GM23338 (cell line): ENCODE results near the gene DHX58. TPM values are rescaled to one million over a fixed set of nuclear protein-coding genes. Genes with fewer than 3 reads are reported as not detected.
A peak's percentile ranks its signal among the peaks of the same experiment; 100 is the strongest.

Source experiments
- ATAC-seq: fragments of 200-7000 bp; cut with Tn5 transposase; 3 replicates; pipeline ENCODE4 v1.9.1; 2020
- DNase-seq: peaks from one replicate; pipeline ENCODE4 v3.0.0-alpha.2; 2015; ENCODE audit warnings: low spot score
- H2AFZ ChIP-seq: fragments of 200-600 bp; sonication (generic); 2 replicates; pipeline ENCODE4 v1.8.0; 2016; ENCODE audit warnings: antibody characterized with exemption, mild to moderate bottlenecking, moderate library complexity
- H3F3A ChIP-seq: fragments of 200-600 bp; sonication (generic); replicated peaks from 2 replicates; pipeline ENCODE4 v1.8.0; 2017; ENCODE audit warnings: antibody characterized with exemption, mixed run types, low read depth
- H3K27ac ChIP-seq: fragments of 200-600 bp; sonication (generic); 2 replicates; pipeline ENCODE4 v1.6.1; 2016; ENCODE audit warnings: low read depth
- H3K27me3 ChIP-seq: fragments of 200-600 bp; sonication (generic); 2 replicates; pipeline ENCODE4 v1.8.0; 2016; ENCODE audit warnings: mild to moderate bottlenecking, mixed run types, moderate library complexity; ENCODE audit not compliant: insufficient read depth
- H3K36me3 ChIP-seq: fragments of 200-600 bp; sonication (generic); 2 replicates; pipeline ENCODE4 v1.8.0; 2016; ENCODE audit warnings: mild to moderate bottlenecking; ENCODE audit not compliant: insufficient read depth
- H3K4me1 ChIP-seq: fragments of 200-600 bp; sonication (generic); 2 replicates; pipeline ENCODE4 v1.8.0; 2016; ENCODE audit warnings: mild to moderate bottlenecking, moderate library complexity; ENCODE audit not compliant: insufficient read depth
- H3K4me2 ChIP-seq: fragments of 200-600 bp; sonication (generic); 2 replicates; pipeline ENCODE4 v1.7.1; 2017; ENCODE audit warnings: mixed run types
- H3K4me3 ChIP-seq: fragments of 200-600 bp; sonication (generic); 2 replicates; pipeline ENCODE4 v1.6.1; 2016; ENCODE audit warnings: mixed run types
- H3K79me2 ChIP-seq: fragments of 200-600 bp; sonication (generic); replicated peaks from 2 replicates; pipeline ENCODE4 v1.8.0; 2017; ENCODE audit warnings: mild to moderate bottlenecking; ENCODE audit not compliant: insufficient read depth
- H3K9me2 ChIP-seq: fragments of 200-600 bp; sonication (generic); 2 replicates; pipeline ENCODE4 v1.8.0; 2017; ENCODE audit not compliant: insufficient read depth
- H4K20me1 ChIP-seq: fragments of 200-600 bp; sonication (generic); replicated peaks from 2 replicates; pipeline ENCODE4 v1.8.0; 2017; ENCODE audit warnings: mild to moderate bottlenecking; ENCODE audit not compliant: insufficient read depth
- H3K27ac Mint-ChIP-seq: 2 replicates; pipeline ENCODE4 v1.8.0; 2020; ENCODE audit warnings: inconsistent platforms, mild to moderate bottlenecking, moderate library complexity, mixed read lengths
- H3K27me3 Mint-ChIP-seq: 3 replicates; pipeline ENCODE4 v1.8.0; 2022; ENCODE audit warnings: low read depth, mild to moderate bottlenecking, moderate library complexity, mixed read lengths, inconsistent platforms; ENCODE audit not compliant: insufficient read depth, poor library complexity
- H3K36me3 Mint-ChIP-seq: 3 replicates; pipeline ENCODE4 v1.8.0; 2021; ENCODE audit warnings: low read depth, mild to moderate bottlenecking, inconsistent platforms, moderate library complexity, mixed read lengths
- H3K4me1 Mint-ChIP-seq: 3 replicates; pipeline ENCODE4 v1.8.0; 2020; ENCODE audit warnings: mild to moderate bottlenecking, inconsistent platforms, mixed read lengths
- H3K4me3 Mint-ChIP-seq: 3 replicates; pipeline ENCODE4 v1.8.0; 2021; ENCODE audit warnings: moderate library complexity, mild to moderate bottlenecking, inconsistent platforms, mixed read lengths
- H3K9me3 Mint-ChIP-seq: 3 replicates; pipeline ENCODE4 v1.8.0; 2020; ENCODE audit warnings: moderate library complexity, mild to moderate bottlenecking, inconsistent platforms, mixed read lengths
- CREB1 ChIP-seq: fragments of 250-450 bp; sonication (Bioruptor Pico); IDR thresholded peaks from 2 replicates; pipeline ENCODE4 v1.5.0; 2020; ENCODE audit warnings: low read depth, mild to moderate bottlenecking, moderate library complexity
- CTCF ChIP-seq, 2 experiments: fragments of 200-600 bp in 1 of 2; sonication (generic) in 1 of 2; conservative IDR thresholded peaks; 2 replicates each; pipeline versions ENCODE4 v1.5.1 to v1.6.1; 2016 to 2017; ENCODE audit warnings: antibody characterized with exemption in 2 of 2, low read depth in 2 of 2, mild to moderate bottlenecking in 2 of 2, moderate library complexity in 1 of 2
- ETS1 ChIP-seq: IDR thresholded peaks from 2 replicates; pipeline ENCODE4 v1.6.1; 2016; ENCODE audit warnings: antibody characterized with exemption
- EZH2 ChIP-seq: fragments of 200-600 bp; sonication (generic); IDR thresholded peaks from one replicate; pipeline ENCODE4 v1.8.0; 2017; ENCODE audit warnings: antibody characterized with exemption, mild to moderate bottlenecking, low read depth; ENCODE audit not compliant: unreplicated experiment
- JUNB ChIP-seq: IDR thresholded peaks from one replicate; pipeline ENCODE4 v1.6.1; 2016; ENCODE audit warnings: antibody characterized with exemption; ENCODE audit not compliant: unreplicated experiment
- POLR2AphosphoS5 ChIP-seq: IDR thresholded peaks from 2 replicates; pipeline ENCODE4 v1.6.1; 2016; ENCODE audit warnings: antibody characterized with exemption, low read depth
- REST ChIP-seq: IDR thresholded peaks from one replicate; pipeline ENCODE4 v1.6.1; 2018; ENCODE audit warnings: antibody characterized with exemption; ENCODE audit not compliant: unreplicated experiment
- STAT1 ChIP-seq: IDR thresholded peaks from one replicate; pipeline ENCODE4 v1.6.1; 2016; ENCODE audit warnings: antibody characterized with exemption; ENCODE audit not compliant: unreplicated experiment
- ZNF114 ChIP-seq: fragments of 250-450 bp; sonication (Bioruptor Pico); IDR thresholded peaks from 2 replicates; pipeline ENCODE4 v1.5.0; 2020; ENCODE audit warnings: mild to moderate bottlenecking, moderate library complexity
- ZNF331 ChIP-seq: fragments of 250-450 bp; sonication (Bioruptor Pico); IDR thresholded peaks from 2 replicates; pipeline ENCODE4 v1.5.0; 2020; ENCODE audit warnings: low read depth, mild to moderate bottlenecking, moderate library complexity
- polyA plus RNA-seq: library from polyadenylated mRNA; unstranded; fragments of >200 nt; fragmentation: Nextera tagmentation; extraction: Ambion mirVana; gene quantifications from 2 replicates; pipeline ENCODE4 v1.2.1, GENCODE V29; 2016
- total RNA-seq: library from RNA; depleted of rRNA; stranded (reverse); fragments of >200 nt; shearing (Covaris generic); gene quantifications from 2 replicates; pipeline ENCODE4 v1.2.3, GENCODE V29; 2014

Gene DHX58
- total and polyA plus RNA-seq, 2 experiments from 2014 or later = 4.1 to 6.6 TPM

GRCh38 chr17:42116705-42117396 is 4.3 kb upstream of the DHX58 start:
- no peak overlapping the region for H3K4me3 Mint-ChIP-seq
- no peak overlapping the region for H3K27ac Mint-ChIP-seq
- Histone ChIP-seq H3K4me2 (no peak overlapping the region), H2AFZ (no peak overlapping the region), H3K4me3 (no peak overlapping the region), H3K27me3 (no peaks in the 10 kb centered on the region), H3K79me2 (no peaks in the 10 kb centered on the region), H3F3A (peaks cover 8% of the 10 kb centered on the region; the same call in 1 of the 2 replicates), H3K27ac (peak overlapping the region; percentile 26; the same call in 1 of the 2 replicates), H3K4me1 (peaks cover 11% of the 10 kb centered on the region; the same call in 1 of the 2 replicates), H3K9me2 (no peaks in the 10 kb centered on the region), H4K20me1 (0 out of 2 replicates have a peak, but pooled peaks cover 5% of the 10 kb centered on the region), H3K36me3 (no peaks in the 10 kb centered on the region; the same call in 1 of the 2 replicates)
- DNase-seq (peak; percentile 96), ATAC-seq (peak; percentile 26)
- TF ChIP-seq ZNF114 = no peak
- peak; percentile 82 to 92 for TF ChIP-seq CTCF (conservative IDR thresholded peaks at IDR 0.05; ENCODE audit: low read depth in 2 of 2)
- H3K4me1 Mint-ChIP-seq = peaks cover 21% of the 10 kb centered on the region
- H3K9me3 Mint-ChIP-seq = no peaks in the 10 kb centered on the region; the same call in 2 of the 3 replicates
- peaks cover 32% of the 10 kb centered on the region for H3K36me3 Mint-ChIP-seq
- peaks cover 21% of the 10 kb centered on the region for H3K27me3 Mint-ChIP-seq

DNA sequence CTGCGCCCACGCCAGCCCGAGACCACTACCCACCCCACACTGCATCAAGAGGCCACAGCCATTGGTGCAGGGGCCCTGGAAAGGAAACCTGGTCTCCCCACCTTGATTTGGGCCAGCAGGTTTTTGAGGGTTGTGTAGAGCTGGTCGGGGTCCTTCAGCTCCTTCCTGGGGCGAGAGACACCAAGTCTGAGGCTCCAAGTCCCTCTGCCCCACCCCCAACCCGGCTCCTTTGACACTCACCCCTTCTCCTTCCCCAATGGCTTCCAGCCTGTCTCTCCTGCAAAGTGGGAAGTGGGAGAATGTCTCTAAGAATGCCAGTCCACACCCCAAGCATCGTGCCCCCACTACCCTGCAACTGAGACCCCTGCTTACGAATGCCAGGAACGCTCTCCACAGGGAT is 1.6 kb upstream of the DHX58 start:
- Mint-ChIP-seq H3K4me1 (peaks cover 14% of the 10 kb centered on the region), H3K9me3 (no peaks in the 10 kb centered on the region; the same call in 2 of the 3 replicates), H3K27me3 (peaks cover 21% of the 10 kb centered on the region), H3K4me3 (no peak overlapping the region), H3K27ac (no peak overlapping the region), H3K36me3 (peaks cover 31% of the 10 kb centered on the region)
- H3K27me3 ChIP-seq = no peaks in the 10 kb centered on the region
- ATAC-seq (no peak), DNase-seq (no peak)
- H3K36me3 ChIP-seq = no peaks in the 10 kb centered on the region; the same call in 1 of the 2 replicates
- H4K20me1 ChIP-seq = 0 out of 2 replicates have a peak, but pooled peaks cover 5% of the 10 kb centered on the region
- H3K4me3 ChIP-seq = no peak overlapping the region
- no peak overlapping the region for H3K4me2 ChIP-seq
- H3F3A ChIP-seq = 0 out of 2 replicates have a peak, but pooled peaks cover 8% of the 10 kb centered on the region
- no peaks in the 10 kb centered on the region for H3K79me2 ChIP-seq
- H2AFZ ChIP-seq = no peak overlapping the region
- no peaks in the 10 kb centered on the region for H3K4me1 ChIP-seq
- no peaks in the 10 kb centered on the region for H3K9me2 ChIP-seq
- H3K27ac ChIP-seq = no peak overlapping the region
- no peak for TF ChIP-seq CTCF (conservative IDR thresholded peaks at IDR 0.05; ENCODE audit: low read depth in 2 of 2)
- no peak for TF ChIP-seq CREB1 (CRISPR knock-in tag)
- TF ChIP-seq ZNF114 = no peak
- no peak for TF ChIP-seq STAT1
- no peak for TF ChIP-seq EZH2
- TF ChIP-seq JUNB = no peak
- TF ChIP-seq REST = no peak
- TF ChIP-seq POLR2AphosphoS5 = no peak
- TF ChIP-seq ZNF331 (CRISPR knock-in tag) = no peak
- TF ChIP-seq ETS1 = no peak
